ENCODE data around the gene RHAG. TPM values are rescaled to one million over a fixed set of nuclear protein-coding genes. Genes with fewer than 3 reads are reported as not detected.

RHAG gene
- total and polyA plus RNA-seq, 2 experiments from 2014 or later = not detected

DNA sequence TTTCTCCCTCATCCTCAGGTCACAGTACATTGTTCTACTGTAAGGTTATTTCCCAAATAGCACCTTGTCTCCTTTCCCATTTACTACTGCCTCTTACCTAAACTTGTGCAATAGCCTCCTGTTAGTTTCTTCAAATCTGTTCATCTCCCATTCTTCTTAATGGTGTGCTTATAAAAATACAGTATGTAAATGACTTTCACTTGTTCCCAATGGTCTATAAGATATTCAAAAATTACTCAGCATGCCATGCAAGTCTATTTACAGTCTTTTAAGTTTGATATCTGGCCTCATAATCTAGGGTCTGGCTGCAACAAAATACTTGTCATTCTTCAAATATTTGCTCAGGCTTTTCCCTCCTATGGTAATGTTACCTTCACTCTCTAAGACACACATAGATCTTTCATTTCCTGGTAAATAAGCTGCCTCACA lies 31.5 kb upstream of the RHAG start (continued):
- no peak for TF ChIP-seq POLR2AphosphoS5 (IDR thresholded peaks at IDR 0.05; ENCODE audit: low read depth)
- TF ChIP-seq, protein P1, sequence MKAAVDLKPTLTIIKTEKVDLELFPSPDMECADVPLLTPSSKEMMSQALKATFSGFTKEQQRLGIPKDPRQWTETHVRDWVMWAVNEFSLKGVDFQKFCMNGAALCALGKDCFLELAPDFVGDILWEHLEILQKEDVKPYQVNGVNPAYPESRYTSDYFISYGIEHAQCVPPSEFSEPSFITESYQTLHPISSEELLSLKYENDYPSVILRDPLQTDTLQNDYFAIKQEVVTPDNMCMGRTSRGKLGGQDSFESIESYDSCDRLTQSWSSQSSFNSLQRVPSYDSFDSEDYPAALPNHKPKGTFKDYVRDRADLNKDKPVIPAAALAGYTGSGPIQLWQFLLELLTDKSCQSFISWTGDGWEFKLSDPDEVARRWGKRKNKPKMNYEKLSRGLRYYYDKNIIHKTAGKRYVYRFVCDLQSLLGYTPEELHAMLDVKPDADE (IDR thresholded peaks at IDR 0.05) = no peak

DNA sequence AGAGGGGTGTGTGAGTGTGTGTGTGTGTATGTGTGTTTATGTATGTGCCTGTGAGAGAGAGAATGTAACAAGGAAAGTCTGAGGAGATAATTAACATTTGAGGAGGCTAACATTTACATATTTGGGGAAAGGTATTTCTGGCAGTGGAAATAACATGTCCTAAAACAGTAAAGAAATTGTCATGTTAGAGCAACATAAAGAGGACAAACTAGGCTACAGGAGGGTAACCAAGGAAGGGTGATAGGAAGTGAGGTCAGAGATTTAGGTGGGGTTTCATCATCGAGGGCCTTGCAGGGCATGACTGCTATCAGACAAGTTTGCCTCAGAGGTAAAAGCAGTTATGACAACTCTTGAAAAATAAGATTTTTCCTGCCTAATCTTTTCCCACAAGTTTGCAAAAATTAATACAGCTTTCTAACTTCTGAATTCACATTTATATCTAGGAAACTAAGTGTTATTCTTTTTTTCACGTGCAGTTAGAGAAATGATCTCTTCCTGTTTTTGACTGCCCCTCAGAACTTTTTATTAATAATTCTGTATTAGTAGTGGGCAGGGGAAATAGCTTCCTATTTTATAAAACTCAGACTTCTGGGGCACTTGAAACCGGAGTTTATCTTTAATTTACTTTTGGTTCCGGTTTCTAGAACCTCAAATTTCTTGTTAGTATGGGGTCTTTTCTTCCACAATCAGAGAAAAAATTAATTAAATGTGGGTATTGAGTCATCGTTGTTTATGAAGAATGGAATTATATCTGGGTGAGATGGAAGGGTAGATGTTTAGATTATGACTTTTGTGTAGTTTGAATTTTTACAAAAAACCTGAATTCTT lies 30.5 kb upstream of the RHAG start:
- peak overlapping the region; percentile 25; the same call in 1 of the 2 replicates for H2AFZ ChIP-seq
- TF ChIP-seq, protein P2, sequence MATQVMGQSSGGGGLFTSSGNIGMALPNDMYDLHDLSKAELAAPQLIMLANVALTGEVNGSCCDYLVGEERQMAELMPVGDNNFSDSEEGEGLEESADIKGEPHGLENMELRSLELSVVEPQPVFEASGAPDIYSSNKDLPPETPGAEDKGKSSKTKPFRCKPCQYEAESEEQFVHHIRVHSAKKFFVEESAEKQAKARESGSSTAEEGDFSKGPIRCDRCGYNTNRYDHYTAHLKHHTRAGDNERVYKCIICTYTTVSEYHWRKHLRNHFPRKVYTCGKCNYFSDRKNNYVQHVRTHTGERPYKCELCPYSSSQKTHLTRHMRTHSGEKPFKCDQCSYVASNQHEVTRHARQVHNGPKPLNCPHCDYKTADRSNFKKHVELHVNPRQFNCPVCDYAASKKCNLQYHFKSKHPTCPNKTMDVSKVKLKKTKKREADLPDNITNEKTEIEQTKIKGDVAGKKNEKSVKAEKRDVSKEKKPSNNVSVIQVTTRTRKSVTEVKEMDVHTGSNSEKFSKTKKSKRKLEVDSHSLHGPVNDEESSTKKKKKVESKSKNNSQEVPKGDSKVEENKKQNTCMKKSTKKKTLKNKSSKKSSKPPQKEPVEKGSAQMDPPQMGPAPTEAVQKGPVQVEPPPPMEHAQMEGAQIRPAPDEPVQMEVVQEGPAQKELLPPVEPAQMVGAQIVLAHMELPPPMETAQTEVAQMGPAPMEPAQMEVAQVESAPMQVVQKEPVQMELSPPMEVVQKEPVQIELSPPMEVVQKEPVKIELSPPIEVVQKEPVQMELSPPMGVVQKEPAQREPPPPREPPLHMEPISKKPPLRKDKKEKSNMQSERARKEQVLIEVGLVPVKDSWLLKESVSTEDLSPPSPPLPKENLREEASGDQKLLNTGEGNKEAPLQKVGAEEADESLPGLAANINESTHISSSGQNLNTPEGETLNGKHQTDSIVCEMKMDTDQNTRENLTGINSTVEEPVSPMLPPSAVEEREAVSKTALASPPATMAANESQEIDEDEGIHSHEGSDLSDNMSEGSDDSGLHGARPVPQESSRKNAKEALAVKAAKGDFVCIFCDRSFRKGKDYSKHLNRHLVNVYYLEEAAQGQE (IDR thresholded peaks at IDR 0.05; ENCODE audit: unreplicated experiment) = no peak
- TF ChIP-seq ZNF114 (CRISPR knock-in tag; IDR thresholded peaks at IDR 0.05) = no peak
- TF ChIP-seq EZH2phosphoT487 (IDR thresholded peaks at IDR 0.05; ENCODE audit: unreplicated experiment) = no peak
- no peak for TF ChIP-seq ZNF331 (CRISPR knock-in tag; IDR thresholded peaks at IDR 0.05; ENCODE audit: low read depth)
- TF ChIP-seq NANOG (IDR thresholded peaks at IDR 0.05; ENCODE audit: borderline replicate concordance) = no peak
- TF ChIP-seq, protein P1 (IDR thresholded peaks at IDR 0.05) = no peak
- TF ChIP-seq EZH2 (IDR thresholded peaks at IDR 0.05; ENCODE audit: low read depth, unreplicated experiment) = no peak
- TF ChIP-seq POLR2AphosphoS5 (IDR thresholded peaks at IDR 0.05; ENCODE audit: low read depth) = no peak
- no peak for TF ChIP-seq CREB1 (CRISPR knock-in tag; IDR thresholded peaks at IDR 0.05; ENCODE audit: low read depth)
- TF ChIP-seq, protein P3, sequence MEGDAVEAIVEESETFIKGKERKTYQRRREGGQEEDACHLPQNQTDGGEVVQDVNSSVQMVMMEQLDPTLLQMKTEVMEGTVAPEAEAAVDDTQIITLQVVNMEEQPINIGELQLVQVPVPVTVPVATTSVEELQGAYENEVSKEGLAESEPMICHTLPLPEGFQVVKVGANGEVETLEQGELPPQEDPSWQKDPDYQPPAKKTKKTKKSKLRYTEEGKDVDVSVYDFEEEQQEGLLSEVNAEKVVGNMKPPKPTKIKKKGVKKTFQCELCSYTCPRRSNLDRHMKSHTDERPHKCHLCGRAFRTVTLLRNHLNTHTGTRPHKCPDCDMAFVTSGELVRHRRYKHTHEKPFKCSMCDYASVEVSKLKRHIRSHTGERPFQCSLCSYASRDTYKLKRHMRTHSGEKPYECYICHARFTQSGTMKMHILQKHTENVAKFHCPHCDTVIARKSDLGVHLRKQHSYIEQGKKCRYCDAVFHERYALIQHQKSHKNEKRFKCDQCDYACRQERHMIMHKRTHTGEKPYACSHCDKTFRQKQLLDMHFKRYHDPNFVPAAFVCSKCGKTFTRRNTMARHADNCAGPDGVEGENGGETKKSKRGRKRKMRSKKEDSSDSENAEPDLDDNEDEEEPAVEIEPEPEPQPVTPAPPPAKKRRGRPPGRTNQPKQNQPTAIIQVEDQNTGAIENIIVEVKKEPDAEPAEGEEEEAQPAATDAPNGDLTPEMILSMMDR (conservative IDR thresholded peaks at IDR 0.05; ENCODE audit: low read depth in 2 of 2) = no peak
- TF ChIP-seq STAT1 (IDR thresholded peaks at IDR 0.05; ENCODE audit: unreplicated experiment) = no peak

More for the DNA sequence above, 30.5 kb upstream of the RHAG start:
- H3K4me3 Mint-ChIP-seq = no peak overlapping the region
- Histone ChIP-seq H3K4me1 (ENCODE audit: insufficient read depth) (peaks cover 25% of the 10 kb centered on the region), H3K36me3 (ENCODE audit: insufficient read depth) (no peaks in the 10 kb centered on the region), H3K27ac (ENCODE audit: low read depth) (peak overlapping the region; percentile 43), H3F3A (replicated peaks; ENCODE audit: low read depth) (no peaks in the 10 kb centered on the region), H3K27me3 (ENCODE audit: insufficient read depth) (no peaks in the 10 kb centered on the region), H3K79me2 (replicated peaks; ENCODE audit: insufficient read depth) (no peaks in the 10 kb centered on the region), H4K20me1 (replicated peaks; ENCODE audit: insufficient read depth) (no peaks in the 10 kb centered on the region), H3K4me2 (peak overlapping the region; percentile 17), H3K9me2 (ENCODE audit: insufficient read depth) (peaks cover 5% of the 10 kb centered on the region; the same call in 1 of the 2 replicates), H3K4me3 (no peak overlapping the region)
- peaks cover 8% of the 10 kb centered on the region; the same call in 2 of the 3 replicates for H3K4me1 Mint-ChIP-seq
- peak; percentile 6 for DNase-seq (ENCODE audit: low spot score)
- H3K9me3 Mint-ChIP-seq = peaks cover 4% of the 10 kb centered on the region; the same call in 2 of the 3 replicates
- ATAC-seq = no peak
- H3K27me3 Mint-ChIP-seq (ENCODE audit: insufficient read depth, low read depth, poor library complexity) = no peaks in the 10 kb centered on the region
- no peaks in the 10 kb centered on the region for H3K36me3 Mint-ChIP-seq (ENCODE audit: low read depth)
- H3K27ac Mint-ChIP-seq = peak overlapping the region; percentile 63; the same call in 1 of the 2 replicates

Measured in GM23338 (cell line).